IMR-90 (cell line): ENCODE measurements around the gene FAM217A.

Experiments
- CEBPB ChIP-seq: IDR thresholded peaks from 2 replicates; pipeline ENCODE4 v1.6.1; 2012; ENCODE audit warnings: low read depth, low read length, improper control_type of control experiment
- MAZ ChIP-seq: IDR thresholded peaks from 2 replicates; pipeline ENCODE4 v1.6.1; 2012; ENCODE audit warnings: low read depth, mild to moderate bottlenecking, low read length, improper control_type of control experiment, moderate library complexity, borderline replicate concordance
- POLR2A ChIP-seq: IDR thresholded peaks from 2 replicates; pipeline ENCODE4 v1.6.1; 2012; ENCODE audit warnings: mild to moderate bottlenecking, low read depth, low read length
- RAD21 ChIP-seq: IDR thresholded peaks from 2 replicates; pipeline ENCODE4 v1.6.1; 2012; ENCODE audit warnings: low read length, improper control_type of control experiment
- RCOR1 ChIP-seq: IDR thresholded peaks from 2 replicates; pipeline ENCODE4 v1.6.1; 2012; ENCODE audit warnings: mild to moderate bottlenecking, low read length, improper control_type of control experiment; ENCODE audit not compliant: insufficient replicate concordance
- RFX5 ChIP-seq: IDR thresholded peaks from 2 replicates; pipeline ENCODE4 v1.8.0; 2012; ENCODE audit warnings: low read depth, mild to moderate bottlenecking, low read length, moderate library complexity
- SMC3 ChIP-seq: fragments of 150-350 bp; IDR thresholded peaks from 2 replicates; pipeline ENCODE4 v1.6.1; 2016; ENCODE audit warnings: low read depth, mild to moderate bottlenecking, antibody characterized with exemption, low read length, moderate library complexity
- TF ChIP-seq, protein P1 (sequence below): fragments of 150-350 bp; IDR thresholded peaks from 2 replicates; pipeline ENCODE4 v1.6.1; 2017; ENCODE audit warnings: mild to moderate bottlenecking, antibody characterized with exemption, low read length, low read depth
- TF ChIP-seq, protein P2 (sequence below): conservative IDR thresholded peaks from 2 replicates; pipeline ENCODE4 v1.5.1; 2012; ENCODE audit warnings: mild to moderate bottlenecking, low read depth, low read length, improper control_type of control experiment
- TF ChIP-seq, protein P3 (sequence below): fragments of 150-350 bp; IDR thresholded peaks from 2 replicates; pipeline ENCODE4 v1.6.1; 2016; ENCODE audit warnings: low read depth, mild to moderate bottlenecking, low read length, moderate library complexity, borderline replicate concordance

DNA sequence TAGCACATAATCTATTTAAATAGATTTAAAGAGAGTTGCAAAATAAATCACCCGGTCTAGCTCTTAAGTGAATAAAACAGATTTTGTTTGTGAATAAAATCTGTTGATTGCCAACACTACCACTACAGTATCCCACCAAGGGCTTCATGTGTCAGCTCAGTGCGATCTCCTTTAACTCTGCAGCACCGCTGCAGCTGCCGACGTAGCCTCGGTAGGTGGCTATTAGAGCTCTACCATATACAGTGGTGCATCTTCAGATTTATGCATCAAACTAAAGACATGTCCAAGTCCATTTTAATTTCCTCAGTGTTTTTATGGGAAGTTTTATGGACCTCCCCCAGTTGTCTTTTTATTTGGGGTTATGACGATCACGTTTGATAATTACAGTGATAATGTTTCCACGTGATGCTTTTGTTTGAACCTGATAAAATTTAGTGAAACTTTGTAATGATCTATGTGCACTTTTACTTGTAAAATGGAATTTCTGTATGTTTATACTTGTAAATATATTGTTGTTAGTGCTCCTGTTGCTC lies 29.7 kb upstream of the FAM217A start:
- no peak for TF ChIP-seq MAZ
- TF ChIP-seq, protein P1, sequence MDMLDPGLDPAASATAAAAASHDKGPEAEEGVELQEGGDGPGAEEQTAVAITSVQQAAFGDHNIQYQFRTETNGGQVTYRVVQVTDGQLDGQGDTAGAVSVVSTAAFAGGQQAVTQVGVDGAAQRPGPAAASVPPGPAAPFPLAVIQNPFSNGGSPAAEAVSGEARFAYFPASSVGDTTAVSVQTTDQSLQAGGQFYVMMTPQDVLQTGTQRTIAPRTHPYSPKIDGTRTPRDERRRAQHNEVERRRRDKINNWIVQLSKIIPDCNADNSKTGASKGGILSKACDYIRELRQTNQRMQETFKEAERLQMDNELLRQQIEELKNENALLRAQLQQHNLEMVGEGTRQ, result no peak
- no peak for TF ChIP-seq CEBPB
- no peak for TF ChIP-seq RCOR1
- TF ChIP-seq, protein P2, sequence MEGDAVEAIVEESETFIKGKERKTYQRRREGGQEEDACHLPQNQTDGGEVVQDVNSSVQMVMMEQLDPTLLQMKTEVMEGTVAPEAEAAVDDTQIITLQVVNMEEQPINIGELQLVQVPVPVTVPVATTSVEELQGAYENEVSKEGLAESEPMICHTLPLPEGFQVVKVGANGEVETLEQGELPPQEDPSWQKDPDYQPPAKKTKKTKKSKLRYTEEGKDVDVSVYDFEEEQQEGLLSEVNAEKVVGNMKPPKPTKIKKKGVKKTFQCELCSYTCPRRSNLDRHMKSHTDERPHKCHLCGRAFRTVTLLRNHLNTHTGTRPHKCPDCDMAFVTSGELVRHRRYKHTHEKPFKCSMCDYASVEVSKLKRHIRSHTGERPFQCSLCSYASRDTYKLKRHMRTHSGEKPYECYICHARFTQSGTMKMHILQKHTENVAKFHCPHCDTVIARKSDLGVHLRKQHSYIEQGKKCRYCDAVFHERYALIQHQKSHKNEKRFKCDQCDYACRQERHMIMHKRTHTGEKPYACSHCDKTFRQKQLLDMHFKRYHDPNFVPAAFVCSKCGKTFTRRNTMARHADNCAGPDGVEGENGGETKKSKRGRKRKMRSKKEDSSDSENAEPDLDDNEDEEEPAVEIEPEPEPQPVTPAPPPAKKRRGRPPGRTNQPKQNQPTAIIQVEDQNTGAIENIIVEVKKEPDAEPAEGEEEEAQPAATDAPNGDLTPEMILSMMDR, result no peak
- no peak for TF ChIP-seq POLR2A
- no peak for TF ChIP-seq SMC3
- TF ChIP-seq, protein P3, sequence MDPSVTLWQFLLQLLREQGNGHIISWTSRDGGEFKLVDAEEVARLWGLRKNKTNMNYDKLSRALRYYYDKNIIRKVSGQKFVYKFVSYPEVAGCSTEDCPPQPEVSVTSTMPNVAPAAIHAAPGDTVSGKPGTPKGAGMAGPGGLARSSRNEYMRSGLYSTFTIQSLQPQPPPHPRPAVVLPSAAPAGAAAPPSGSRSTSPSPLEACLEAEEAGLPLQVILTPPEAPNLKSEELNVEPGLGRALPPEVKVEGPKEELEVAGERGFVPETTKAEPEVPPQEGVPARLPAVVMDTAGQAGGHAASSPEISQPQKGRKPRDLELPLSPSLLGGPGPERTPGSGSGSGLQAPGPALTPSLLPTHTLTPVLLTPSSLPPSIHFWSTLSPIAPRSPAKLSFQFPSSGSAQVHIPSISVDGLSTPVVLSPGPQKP, result no peak
- no peak for TF ChIP-seq RAD21
- no peak for TF ChIP-seq RFX5
